Kidney epithelial cell (primary cell): ENCODE data around the gene KCNA10. TPM values are rescaled to one million over a fixed set of nuclear protein-coding genes. Genes with fewer than 3 reads are reported as not detected.

Experiments used
- DNase-seq: peaks from one replicate; pipeline ENCODE4 v3.0.0-alpha.2; 2010; ENCODE audit warnings: low read depth
- H3K27me3 ChIP-seq: 2 replicates; pipeline ENCODE4 v1.6.0; 2011; ENCODE audit warnings: low read length; ENCODE audit not compliant: control insufficient read depth, insufficient read depth
- H3K36me3 ChIP-seq: 2 replicates; pipeline ENCODE4 v1.5.1; 2011; ENCODE audit warnings: low read length; ENCODE audit not compliant: control insufficient read depth, insufficient read depth
- H3K4me3 ChIP-seq: 2 replicates; pipeline ENCODE4 v1.5.1; 2011; ENCODE audit warnings: low read depth, mild to moderate bottlenecking, control low read depth, low read length
- CTCF ChIP-seq: IDR thresholded peaks from 2 replicates; pipeline ENCODE4 v1.5.1; 2011; ENCODE audit warnings: mild to moderate bottlenecking, moderate library complexity, low read length, control low read depth, inconsistent platforms; ENCODE audit not compliant: insufficient read depth, poor library complexity, severe bottlenecking
- total RNA-seq: library from RNA; depleted of rRNA; stranded (reverse); fragments of >200 nt; gene quantifications from 2 replicates; pipeline ENCODE4 v1.2.3, GENCODE V29; 2015

Gene KCNA10
- total RNA-seq, 1 donor from 2014 or later: not detected

GRCh38 chr1:110484801-110485200 is 34.2 kb downstream of the KCNA10 start:
- Histone ChIP-seq H3K36me3 (no peaks in the 10 kb centered on the region), H3K4me3 (no peak overlapping the region), H3K27me3 (peaks cover 9% of the 10 kb centered on the region)
- no peak for DNase-seq
- no peak for TF ChIP-seq CTCF

GRCh38 chr1:110483308-110483685 is 35.7 kb downstream of the KCNA10 start:
- no peak for DNase-seq
- Histone ChIP-seq H3K27me3 (peaks cover 9% of the 10 kb centered on the region), H3K4me3 (no peak overlapping the region), H3K36me3 (no peaks in the 10 kb centered on the region)
- TF ChIP-seq CTCF: no peak

- Histone ChIP-seq H3K4me3 (no peak overlapping the region), H3K36me3 (no peaks in the 10 kb centered on the region), H3K27me3 (peaks cover 9% of the 10 kb centered on the region)
- DNase-seq: no peak
- TF ChIP-seq CTCF: no peak
Observed at GRCh38 chr1:110482662-110483307, 36.2 kb downstream of the KCNA10 start.

- TF ChIP-seq CTCF: no peak
- H3K4me3 ChIP-seq: no peak overlapping the region
- DNase-seq: no peak
- no peaks in the 10 kb centered on the region for H3K36me3 ChIP-seq
- H3K27me3 ChIP-seq: peaks cover 9% of the 10 kb centered on the region
Observed at GRCh38 chr1:110481968-110482623, 36.9 kb downstream of the KCNA10 start.

GRCh38 chr1:110480356-110481096 is 38.4 kb downstream of the KCNA10 start:
- Histone ChIP-seq H3K4me3 (no peak overlapping the region), H3K36me3 (no peaks in the 10 kb centered on the region), H3K27me3 (peaks cover 9% of the 10 kb centered on the region)
- TF ChIP-seq CTCF: no peak
- DNase-seq: no peak
